ENCODE data around the gene C1GALT1. TPM values are rescaled to one million over a fixed set of nuclear protein-coding genes. Genes with fewer than 3 reads are reported as not detected.

C1GALT1 gene
- total RNA-seq, 1 experiment from 2014 or later: 81.5 TPM

- no peak overlapping the region for H3K18ac ChIP-seq (ENCODE audit: insufficient read length, low read depth, low read length)
- no peak overlapping the region for H2BK120ac ChIP-seq (ENCODE audit: low read depth, low read length, poor library complexity, severe bottlenecking)
- TF ChIP-seq CTCF (conservative IDR thresholded peaks at IDR 0.05): no peak
- H2BK15ac ChIP-seq (ENCODE audit: low read depth, low read length): no peak overlapping the region
- H2BK20ac ChIP-seq (ENCODE audit: low read depth, low read length, poor library complexity, severe bottlenecking): no peak overlapping the region
- H3K23ac ChIP-seq (ENCODE audit: insufficient read length, low read depth, low read length): no peak overlapping the region
- H4K91ac ChIP-seq (ENCODE audit: insufficient read length, low read depth, low read length): no peak overlapping the region
- no peak overlapping the region for H2AFZ ChIP-seq (ENCODE audit: low read length)
- no peaks in the 10 kb centered on the region for H3K23me2 ChIP-seq (ENCODE audit: insufficient read length, low read depth, low read length, poor library complexity, severe bottlenecking)
- Mint-ChIP-seq H3K27me3 (ENCODE audit: low read depth) (no peaks in the 10 kb centered on the region), H3K4me3 (no peak overlapping the region), H3K36me3 (ENCODE audit: insufficient read depth in 1 of 3, low read depth in 3 of 3) (peaks cover 3 to 24% (median 7%) of the 10 kb centered on the region in 3 experiments; a peak in 6 of 7 replicates), H3K27ac (peak overlapping the region in 1 of 3 experiments; percentile 11; a peak in 1 of 7 replicates), H3K4me1 (peaks cover 32 to 34% of the 10 kb centered on the region in 2 experiments), H3K9me3 (peaks cover 16 to 24% of the 10 kb centered on the region in 2 experiments)
- no peak overlapping the region for H4K5ac ChIP-seq (ENCODE audit: insufficient read length, low read depth, low read length)
- no peak overlapping the region for H2BK12ac ChIP-seq (ENCODE audit: insufficient read length, low read depth, low read length)
- H2BK5ac ChIP-seq (ENCODE audit: insufficient read length, low read length): no peak overlapping the region
- no peak overlapping the region for H4K8ac ChIP-seq (replicated peaks; ENCODE audit: insufficient read length, low read depth, low read length)
- H3K14ac ChIP-seq (ENCODE audit: insufficient read depth, low read length): no peak overlapping the region
- H3K79me2 ChIP-seq (ENCODE audit: insufficient read depth, low read length): no peaks in the 10 kb centered on the region
- H4K20me1 ChIP-seq (ENCODE audit: control insufficient read depth, insufficient read depth, insufficient read length): no peaks in the 10 kb centered on the region
- H3K79me1 ChIP-seq (ENCODE audit: insufficient read depth, low read depth, low read length, poor library complexity, severe bottlenecking): no peaks in the 10 kb centered on the region
- H3K56ac ChIP-seq (ENCODE audit: insufficient read length, low read depth, low read length): no peak overlapping the region
- H3K4ac ChIP-seq (ENCODE audit: low read depth, low read length): no peak overlapping the region
- H3K4me1 ChIP-seq (ENCODE audit: insufficient read depth, low read length): no peaks in the 10 kb centered on the region
- H3T11ph ChIP-seq (ENCODE audit: low read length): no peak overlapping the region
- no peak overlapping the region for H3K9ac ChIP-seq (ENCODE audit: extremely low read depth, insufficient read length, low read length)
- no CpG with 5 or more reads among the region's 2 CpGs for WGBS (ENCODE audit: extremely low coverage, insufficient read length, low lambda C conversion rate)
- H3K27me3 ChIP-seq (ENCODE audit: insufficient read depth, low read length): no peaks in the 10 kb centered on the region
- H2AK5ac ChIP-seq (ENCODE audit: insufficient read length, low read length): no peak overlapping the region
- H3K9me3 ChIP-seq (ENCODE audit: control insufficient read depth, low read depth, low read length): no peaks in the 10 kb centered on the region
- no peak overlapping the region for H3K4me2 ChIP-seq (ENCODE audit: insufficient read depth, insufficient read length, low read length)
- DNase-seq: no peak
- H3K27ac ChIP-seq (ENCODE audit: insufficient read length, low read depth, low read length): no peak overlapping the region
These were observed 7.2 kb upstream of the C1GALT1 start for GRCh38 chr7:7175075-7175695.
